OCI-LY3 (cell line): Measurements from ENCODE around the gene FMO4.

Source experiments
- EZH2phosphoT487 ChIP-seq: fragments of 200-600 bp; shearing (Covaris generic); IDR thresholded peaks from 2 replicates; pipeline ENCODE4 v1.6.1; 2018; ENCODE audit warnings: antibody characterized with exemption, mixed run types, low read depth
- TF ChIP-seq, protein P1 (sequence below): fragments of 200-600, 300-600 bp; sonication (generic); IDR thresholded peaks from 2 replicates; pipeline ENCODE4 v1.5.1; 2014; ENCODE audit warnings: antibody characterized with exemption, low read length, low read depth

DNA sequence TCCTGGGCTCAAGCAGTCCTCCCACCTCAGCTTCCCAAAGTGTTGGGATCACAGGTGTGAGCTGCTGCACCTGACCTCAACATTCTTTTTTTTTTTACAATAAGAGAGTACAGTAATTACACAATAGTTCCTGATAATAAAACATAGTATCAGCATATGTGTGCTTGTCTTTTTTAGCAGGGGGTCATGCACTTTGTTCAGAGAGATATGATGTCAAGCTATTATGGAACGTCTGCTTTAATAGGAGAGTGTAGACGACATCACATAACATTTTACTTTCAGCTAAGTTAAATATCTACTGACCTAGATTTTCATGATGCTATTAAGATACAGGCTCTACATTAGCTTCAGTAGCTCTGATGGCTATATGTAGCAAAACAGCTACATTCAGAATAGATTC, 70.5 kb downstream of the FMO4 start:
- TF ChIP-seq, protein P1, sequence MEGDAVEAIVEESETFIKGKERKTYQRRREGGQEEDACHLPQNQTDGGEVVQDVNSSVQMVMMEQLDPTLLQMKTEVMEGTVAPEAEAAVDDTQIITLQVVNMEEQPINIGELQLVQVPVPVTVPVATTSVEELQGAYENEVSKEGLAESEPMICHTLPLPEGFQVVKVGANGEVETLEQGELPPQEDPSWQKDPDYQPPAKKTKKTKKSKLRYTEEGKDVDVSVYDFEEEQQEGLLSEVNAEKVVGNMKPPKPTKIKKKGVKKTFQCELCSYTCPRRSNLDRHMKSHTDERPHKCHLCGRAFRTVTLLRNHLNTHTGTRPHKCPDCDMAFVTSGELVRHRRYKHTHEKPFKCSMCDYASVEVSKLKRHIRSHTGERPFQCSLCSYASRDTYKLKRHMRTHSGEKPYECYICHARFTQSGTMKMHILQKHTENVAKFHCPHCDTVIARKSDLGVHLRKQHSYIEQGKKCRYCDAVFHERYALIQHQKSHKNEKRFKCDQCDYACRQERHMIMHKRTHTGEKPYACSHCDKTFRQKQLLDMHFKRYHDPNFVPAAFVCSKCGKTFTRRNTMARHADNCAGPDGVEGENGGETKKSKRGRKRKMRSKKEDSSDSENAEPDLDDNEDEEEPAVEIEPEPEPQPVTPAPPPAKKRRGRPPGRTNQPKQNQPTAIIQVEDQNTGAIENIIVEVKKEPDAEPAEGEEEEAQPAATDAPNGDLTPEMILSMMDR, result no peak
- no peak for TF ChIP-seq EZH2phosphoT487
